Measurements from ENCODE around the gene SLC17A6.

The SLC17A6 gene

DNA sequence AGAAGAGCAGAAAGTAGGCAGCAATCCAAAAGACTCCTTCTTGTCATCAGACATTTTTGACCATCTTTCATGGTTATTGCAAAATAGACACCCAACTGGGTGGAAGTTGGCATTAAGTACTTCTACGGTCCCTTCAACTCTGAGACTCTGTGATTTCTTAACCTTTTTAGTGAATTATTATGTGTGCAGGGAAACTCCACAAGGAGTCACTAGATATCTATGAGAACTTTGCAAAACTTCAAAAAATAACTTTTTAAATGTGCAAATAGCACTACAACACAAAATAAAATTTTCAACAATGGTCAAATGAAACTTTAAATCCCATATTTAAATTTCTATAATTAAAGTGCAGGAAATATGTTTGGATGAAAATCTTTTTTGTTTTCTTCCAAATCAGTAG is 88.7 kb downstream of the SLC17A6 start:
- no peaks in the 10 kb centered on the region for H3K27me3 Mint-ChIP-seq
- intact Hi-C loops (cut with micrococcal nuclease): no loop called here
- no peaks in the 10 kb centered on the region for H3K4me1 Mint-ChIP-seq (ENCODE audit: low read depth)
- no peaks in the 10 kb centered on the region for H3K9me3 Mint-ChIP-seq
- H3K4me3 Mint-ChIP-seq: no peak overlapping the region
- no peak overlapping the region for H3K27ac Mint-ChIP-seq
- H3K36me3 Mint-ChIP-seq (ENCODE audit: low read depth): no peaks in the 10 kb centered on the region

All from dendritic cell treated with granulocyte-macrophage colony-stimulating factor and Interleukin-4, amounts not matched to agents 40 ng/mL and 50 ng/mL, for 4 days (primary cell).